ENCODE data around the gene STPG1.

STPG1 gene

GRCh38 chr1:24369801-24370200 is 43.8 kb downstream of the STPG1 start:
- DNase-seq (ENCODE audit: low read depth) = no peak

DNA sequence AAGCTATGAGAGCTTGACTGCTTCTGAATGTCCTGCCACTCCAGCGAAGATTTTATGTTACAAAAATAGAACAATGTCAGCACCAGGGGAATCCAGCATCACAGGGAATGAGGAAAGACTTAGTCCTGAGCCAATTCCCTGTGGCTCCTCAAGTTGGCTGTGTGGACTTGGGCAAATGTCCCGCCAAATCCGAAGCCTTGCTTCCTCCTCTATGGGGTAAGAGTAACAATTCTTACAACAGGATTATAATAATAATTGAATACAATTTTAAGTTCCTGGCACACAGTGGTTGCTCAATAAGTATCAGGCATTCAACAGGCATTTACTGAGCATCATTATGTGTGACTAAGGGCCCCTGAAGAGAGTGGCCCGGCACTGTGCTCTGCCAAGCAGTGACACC is 44.4 kb downstream of the STPG1 start:
- no peak for DNase-seq (ENCODE audit: low read depth)

DNA sequence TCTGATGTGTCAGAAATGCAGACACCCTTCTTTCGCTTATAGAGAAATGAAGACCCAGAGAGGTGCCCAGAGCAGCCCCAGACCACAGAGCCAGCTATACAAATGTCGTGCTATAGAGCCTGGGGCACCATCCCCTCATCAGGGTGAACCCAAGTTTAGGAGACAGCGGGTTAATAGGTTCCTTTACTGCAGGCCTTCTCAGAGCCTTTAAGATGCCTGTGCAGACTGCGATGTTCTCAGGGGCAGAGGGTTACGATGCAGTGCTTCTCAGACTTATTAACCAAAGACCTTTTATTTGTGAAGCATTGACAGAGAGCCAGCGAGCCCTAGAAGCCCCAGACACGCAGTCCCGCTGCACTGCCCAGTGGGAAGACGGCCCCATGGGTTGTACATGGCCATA is 46.9 kb downstream of the STPG1 start:
- DNase-seq (ENCODE audit: low read depth) = no peak

GRCh38 chr1:24364975-24365678 is 48.5 kb downstream of the STPG1 start:
- DNase-seq (ENCODE audit: low read depth) = no peak

- no peak for DNase-seq (ENCODE audit: low read depth)
Observed at GRCh38 chr1:24364605-24364974, 49.0 kb downstream of the STPG1 start.

DNA sequence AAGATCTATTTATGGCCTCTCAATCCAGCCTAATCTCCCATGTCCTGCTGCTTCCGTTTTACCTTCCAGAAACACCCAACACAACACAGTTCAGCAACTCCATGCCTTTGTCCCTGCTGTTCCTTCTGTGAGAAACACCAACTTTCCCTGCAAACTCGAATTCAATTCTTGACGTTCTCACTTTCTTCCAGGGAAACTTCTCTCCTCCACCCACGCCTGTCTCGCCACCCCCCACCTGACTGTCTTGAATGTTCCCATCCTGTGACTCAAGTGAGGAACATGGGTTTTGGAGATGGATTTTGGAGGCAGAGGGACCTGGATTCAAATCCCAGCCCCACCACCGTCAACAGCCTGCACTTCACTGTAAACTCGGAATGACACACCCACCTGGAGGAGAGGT is 49.6 kb downstream of the STPG1 start:
- DNase-seq (ENCODE audit: low read depth) = no peak

DNA sequence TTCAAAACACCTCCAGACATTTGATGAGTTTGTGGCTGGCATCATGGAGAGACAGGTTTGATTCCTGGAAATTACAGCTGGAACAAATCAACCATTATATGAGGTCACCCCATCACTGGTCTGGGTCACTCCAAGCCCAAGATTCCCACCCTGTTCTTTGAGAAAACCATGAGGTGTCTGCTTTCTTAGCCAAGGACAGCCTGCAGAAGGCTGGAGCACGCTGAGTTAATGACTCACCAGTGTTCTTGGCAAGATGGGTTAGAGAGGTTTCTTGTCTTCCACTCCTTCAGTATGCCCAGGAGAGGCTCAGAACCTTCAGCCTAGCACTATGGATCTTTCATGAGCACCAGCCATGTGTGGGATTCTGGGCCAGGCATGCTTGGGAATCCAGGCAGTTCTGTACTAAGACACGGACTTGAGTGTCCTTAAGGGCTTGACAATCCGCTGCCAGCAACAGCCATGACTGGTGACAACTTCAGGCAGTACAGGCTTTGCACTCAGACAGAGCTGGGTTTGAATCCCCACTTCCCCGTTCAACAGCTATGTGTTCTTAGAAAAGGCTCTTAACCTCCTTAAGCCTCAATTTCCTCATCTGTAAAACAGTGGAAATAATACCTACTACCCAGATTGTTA is 50.5 kb downstream of the STPG1 start:
- no peak for DNase-seq (ENCODE audit: low read depth)

GRCh38 chr1:24362396-24362795 is 51.2 kb downstream of the STPG1 start:
- DNase-seq (ENCODE audit: low read depth) = no peak

DNA sequence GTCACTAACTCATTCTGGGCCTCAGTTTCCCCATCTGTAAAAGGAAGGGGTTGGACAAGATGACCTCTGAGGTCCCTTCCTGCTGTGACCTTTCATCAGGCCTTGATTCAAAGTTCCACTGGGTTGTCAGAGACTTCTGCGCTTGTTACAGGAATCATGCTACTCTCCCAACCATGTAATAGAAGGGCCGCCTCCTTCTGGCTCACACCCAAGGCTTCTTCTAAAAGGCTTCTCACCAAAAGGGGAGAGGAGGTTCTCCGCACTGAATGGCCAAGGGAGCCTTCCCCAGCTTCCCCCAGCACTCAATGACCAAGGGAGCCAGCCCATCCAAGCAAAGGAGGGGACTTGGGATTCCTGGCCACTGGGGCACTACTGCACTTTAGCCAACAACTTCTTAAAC is 51.8 kb downstream of the STPG1 start:
- DNase-seq (ENCODE audit: low read depth) = no peak

DNA sequence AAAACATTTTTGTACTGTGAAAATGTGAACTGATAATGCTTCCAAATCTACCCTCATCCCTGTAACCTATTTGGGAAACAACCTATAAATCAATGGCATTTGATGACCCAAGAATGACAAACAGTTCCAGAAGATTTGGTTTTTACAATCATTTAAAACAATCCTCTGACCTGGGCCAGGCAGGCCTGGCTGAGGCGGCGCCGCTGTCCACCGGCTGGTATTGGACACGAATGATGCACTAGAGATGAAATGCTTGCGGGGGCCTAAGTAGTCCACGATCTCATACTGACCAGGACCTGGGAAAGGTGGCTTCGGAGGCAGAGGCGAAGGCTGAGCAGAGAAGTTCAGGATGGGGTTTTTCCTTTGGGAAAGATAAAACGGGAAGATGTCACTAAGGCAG is 52.9 kb downstream of the STPG1 start:
- no peak for DNase-seq (ENCODE audit: low read depth)

DNA sequence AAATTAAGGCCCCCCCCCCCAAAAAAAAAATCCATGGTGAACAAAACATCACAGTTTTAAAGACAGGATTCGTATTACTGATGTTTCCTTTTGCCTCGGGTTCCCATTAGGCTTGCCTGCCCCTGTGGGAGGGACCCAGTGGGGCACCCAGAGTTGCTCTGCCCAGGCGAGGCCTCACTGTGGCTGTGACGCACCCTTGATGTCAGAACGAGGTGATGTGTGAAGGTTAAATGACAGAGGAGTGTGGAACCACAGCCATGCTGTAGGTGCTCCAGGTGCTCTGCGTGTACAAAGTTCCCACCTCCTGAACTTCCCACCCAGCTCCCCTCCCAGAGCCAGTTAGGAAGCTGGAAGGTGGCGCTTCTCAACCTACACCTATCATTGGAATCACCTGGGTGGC is 56.5 kb downstream of the STPG1 start:
- no peak for DNase-seq (ENCODE audit: low read depth)

DNA sequence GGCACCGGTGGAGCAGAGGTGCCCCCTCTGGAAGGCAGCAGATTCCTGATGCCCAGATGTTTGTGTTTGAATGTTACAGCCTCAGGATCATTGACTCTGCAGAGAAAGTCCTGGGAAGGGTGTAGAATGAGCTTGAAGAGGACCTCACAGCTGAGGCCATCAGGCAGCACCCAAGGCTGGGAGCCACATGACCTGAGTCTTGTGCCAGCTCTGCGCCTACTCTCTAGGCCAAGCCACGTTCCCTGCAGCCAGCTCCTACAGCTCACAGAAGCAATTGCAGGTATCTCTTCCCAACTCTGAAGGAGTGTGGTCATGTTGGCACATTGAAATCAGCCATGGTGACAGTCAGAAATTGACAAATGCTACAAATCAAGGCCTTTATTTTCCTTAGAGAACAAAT is 58.1 kb downstream of the STPG1 start:
- no peak for DNase-seq (ENCODE audit: low read depth)

DNA sequence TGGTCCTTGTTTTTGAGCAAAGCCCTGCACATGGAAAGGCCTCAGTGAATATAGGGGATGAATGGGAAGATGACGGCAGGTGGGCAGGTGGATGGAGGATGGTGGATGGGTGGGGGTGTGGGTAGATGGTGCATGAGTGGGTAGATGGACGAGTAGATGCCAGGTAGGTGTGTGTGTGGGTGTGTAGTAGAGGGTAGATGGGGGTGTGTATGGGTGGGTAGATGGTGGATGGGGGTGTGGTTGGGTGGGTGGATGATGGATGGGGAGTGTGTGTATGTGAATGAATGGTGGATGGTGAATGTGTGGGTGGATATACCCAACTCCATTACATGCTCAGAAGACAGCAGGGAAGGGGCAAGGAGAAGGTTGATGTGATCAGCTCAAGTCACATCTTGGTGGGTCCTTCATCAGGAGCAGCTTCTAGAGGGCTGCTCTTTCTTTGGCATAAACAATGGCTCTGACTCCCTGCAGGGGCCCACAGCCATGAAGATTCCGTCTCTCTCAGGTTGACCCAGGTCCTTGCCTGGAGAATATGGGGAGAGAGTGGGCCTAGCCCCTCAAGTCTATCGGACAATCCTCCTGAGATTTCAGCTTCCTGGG is 60.2 kb downstream of the STPG1 start:
- no peak for DNase-seq (ENCODE audit: low read depth)

DNA sequence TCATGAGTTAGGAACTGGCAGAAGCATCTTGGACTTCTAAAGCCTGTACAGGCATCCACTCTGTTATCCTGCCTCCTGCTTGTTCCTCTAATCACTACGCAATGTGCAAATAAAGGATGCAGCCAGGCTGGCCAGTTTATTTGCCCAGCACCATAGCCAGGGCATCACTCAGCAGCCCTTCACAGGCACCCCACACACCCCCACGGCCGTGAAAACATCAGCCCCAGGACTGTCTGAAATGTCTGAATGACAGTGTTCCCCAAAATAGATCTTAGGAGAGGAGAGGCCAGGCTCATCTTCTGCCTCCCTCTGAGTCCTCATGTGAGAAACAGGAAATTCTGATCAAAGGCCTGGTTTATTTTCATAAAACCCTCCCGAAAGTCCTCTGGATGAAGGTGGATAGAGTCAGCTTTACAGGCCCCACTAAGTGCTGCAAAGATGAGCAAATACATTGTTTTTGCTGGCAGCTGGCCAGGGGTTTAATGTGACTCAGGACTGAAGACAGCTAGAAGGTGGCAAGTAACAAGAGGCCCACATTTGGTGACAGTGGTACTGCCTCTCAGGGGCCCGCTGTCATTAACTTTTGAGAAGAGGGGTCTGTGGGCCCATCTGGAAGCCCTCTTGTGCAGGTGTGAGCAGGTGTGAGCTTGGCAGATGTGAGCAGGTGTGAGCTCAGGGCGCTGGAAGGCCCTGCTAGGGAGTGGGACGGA is 61.5 kb downstream of the STPG1 start:
- DNase-seq (ENCODE audit: low read depth) = no peak

- DNase-seq (ENCODE audit: low read depth) = no peak
Observed at GRCh38 chr1:24351247-24351646, 62.3 kb downstream of the STPG1 start.

DNA sequence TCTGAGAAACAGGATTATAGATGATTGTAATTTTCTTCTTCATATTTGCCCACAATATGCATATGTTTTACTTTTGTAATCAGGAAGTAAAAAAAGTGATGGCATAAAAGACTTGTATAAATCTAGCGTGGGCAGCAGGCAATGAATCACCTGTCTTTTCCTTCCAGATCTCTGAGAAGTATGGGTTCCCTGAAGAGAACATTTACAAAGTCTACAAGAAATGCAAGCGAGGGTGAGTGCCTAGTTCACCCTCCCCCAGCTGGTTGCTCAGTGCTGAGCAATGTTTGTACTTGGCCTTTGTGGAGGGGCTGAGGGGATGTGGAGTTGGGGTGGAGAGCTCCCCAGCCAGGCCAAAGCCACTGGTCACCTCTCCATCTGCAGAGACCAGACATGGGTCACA is 63.7 kb downstream of the STPG1 start:
- DNase-seq (ENCODE audit: low read depth) = no peak

DNA sequence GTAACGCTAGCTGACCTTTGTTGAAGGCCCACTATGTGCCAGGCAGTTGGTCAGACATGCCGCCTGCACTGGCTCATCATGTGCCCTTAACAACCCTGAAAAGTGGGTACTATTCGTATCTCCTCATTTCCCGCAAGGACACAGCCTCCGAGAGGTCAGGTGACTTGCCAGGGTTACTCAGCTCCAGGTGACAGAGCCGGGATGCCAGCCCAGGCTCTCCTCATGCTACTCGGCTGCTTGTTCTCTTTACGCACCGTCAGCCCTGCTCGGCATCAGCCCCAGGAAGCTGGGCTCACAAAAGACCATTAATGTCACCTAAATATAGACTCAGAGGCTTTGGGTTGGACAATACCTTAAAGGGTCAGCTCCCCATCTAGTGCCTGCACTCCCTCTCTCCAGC is 65.4 kb downstream of the STPG1 start:
- no peak for DNase-seq (ENCODE audit: low read depth)

DNA sequence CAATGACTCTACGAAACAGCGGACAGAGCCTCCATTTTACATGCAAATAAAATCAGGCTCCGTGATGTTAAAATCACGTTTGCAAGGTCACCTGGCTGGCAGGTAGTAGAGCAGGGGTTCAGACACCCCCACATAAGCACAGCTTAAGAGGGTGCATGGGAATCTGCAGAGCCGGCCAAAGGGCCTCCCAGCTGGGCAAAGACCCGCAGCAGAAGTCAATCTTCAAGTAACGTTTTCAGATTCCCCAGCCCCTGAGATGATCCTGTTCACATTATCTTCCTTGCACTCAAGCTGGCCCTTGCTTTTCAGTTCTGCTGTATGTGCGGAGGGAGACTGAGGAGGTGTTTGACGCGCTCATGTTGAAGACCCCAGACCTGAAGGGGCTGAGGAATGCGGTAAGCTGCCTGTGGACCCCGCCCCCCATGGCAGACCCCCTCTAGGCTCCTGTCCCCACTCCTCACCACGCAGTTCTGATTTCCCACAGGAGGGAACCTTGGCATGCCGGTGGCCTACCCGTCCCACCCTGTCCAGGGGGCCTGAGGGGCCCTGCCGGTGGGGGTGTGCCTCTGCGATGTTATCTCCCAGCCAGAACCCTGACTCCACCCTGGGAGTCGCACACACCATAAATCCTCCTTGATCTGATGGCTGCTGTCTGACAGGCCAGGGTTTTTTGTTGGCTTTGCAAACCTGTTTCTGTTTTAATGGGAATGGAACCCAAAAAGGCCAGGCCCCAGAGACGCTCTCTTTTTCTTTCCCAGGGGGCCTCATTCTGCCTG is 66.2 kb downstream of the STPG1 start:
- DNase-seq (ENCODE audit: low read depth) = no peak

DNA sequence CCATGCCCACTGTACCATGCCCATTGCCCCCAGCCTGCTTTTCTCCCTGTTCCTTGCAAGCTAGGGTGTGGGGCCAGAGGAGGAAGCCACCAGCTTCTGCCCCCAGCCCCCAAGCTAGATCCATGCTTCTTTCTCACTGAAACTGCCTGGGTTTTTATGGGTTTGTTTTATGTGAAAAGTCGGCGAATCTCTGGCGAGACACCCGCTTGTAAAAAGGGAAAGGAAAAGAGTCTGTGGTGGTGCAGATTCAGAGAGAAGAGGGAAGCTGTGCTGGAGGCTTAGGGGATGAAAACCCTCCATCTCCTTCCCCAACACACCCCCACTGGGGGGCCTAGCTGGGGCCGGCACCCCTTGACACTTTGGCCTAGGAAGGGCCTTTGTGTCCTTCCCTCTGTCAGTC is 68.2 kb downstream of the STPG1 start:
- no peak for DNase-seq (ENCODE audit: low read depth)

GRCh38 chr1:24344090-24344742 is 69.4 kb downstream of the STPG1 start:
- no peak for DNase-seq (ENCODE audit: low read depth)

DNA sequence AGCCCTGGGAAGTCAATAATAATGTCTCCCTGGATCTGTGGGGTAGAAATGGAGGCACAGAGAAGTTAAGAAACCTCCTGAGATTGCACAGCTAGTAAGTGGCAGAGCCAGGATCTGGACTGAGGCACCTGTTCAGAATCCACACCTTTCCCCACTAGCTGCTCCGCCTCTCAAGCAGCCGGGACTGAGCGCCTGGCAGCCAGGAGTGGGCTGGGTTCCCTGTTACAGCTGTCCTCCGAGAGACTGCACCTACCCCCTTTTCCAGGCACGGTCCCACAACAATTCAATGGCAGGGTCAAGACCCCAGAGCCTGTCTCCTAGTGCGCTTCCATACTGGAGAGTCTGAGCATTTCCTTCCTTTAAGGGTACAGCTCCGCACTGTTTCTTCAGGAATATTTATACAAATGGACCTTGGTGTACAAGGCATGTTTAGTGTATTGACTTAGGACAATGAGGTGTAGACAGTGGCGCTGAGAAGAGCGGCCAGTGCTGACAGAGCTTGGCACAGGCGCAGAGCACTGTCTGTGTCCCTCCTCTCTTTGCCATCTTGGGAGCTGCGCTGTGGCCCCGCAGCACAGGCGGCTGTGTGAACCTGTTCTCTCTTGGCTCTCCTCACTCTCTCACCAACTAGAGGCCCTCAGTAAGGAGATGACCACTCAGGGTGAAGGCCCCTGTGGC is 70.0 kb downstream of the STPG1 start:
- no peak for DNase-seq (ENCODE audit: low read depth)
